ENCODE measurements around the gene CNTNAP5.
A peak's percentile ranks its signal among the peaks of the same experiment; 100 is the strongest.

Gene CNTNAP5

GRCh38 chr2:124325667-124326440, 300.8 kb downstream of the CNTNAP5 start:
- TF ChIP-seq POLR2A (IDR thresholded peaks at IDR 0.05; ENCODE audit: extremely low read depth, insufficient read length) (no peak), CTCF (IDR thresholded peaks at IDR 0.05; ENCODE audit: low read depth, low read length) (peak; percentile 30)
- peak; percentile 19 for DNase-seq (ENCODE audit: low read depth)
- H3K4me3 ChIP-seq (ENCODE audit: low read depth, low read length) = no peak overlapping the region

DNA sequence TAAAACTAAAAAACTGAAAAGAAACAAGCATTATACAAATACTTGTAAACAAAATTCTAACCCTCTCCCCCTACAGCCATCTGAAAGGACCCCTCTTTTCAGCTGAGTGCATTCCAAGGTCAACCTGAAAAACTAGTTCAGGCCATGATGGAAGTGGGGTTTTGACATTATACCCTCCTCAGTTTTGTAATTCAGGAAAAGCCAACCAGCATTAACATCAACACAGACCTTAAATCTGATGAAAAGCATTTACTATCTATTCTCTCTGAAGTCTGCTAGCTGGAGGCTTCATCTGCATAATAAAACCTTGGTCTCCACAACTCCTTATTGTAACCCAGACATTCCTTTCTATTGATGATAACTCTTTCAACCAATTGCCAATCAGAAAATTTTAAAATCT, 302.2 kb downstream of the CNTNAP5 start:
- no peak for DNase-seq (ENCODE audit: low read depth)
- H3K4me3 ChIP-seq (ENCODE audit: low read depth, low read length) = no peak overlapping the region
- TF ChIP-seq CTCF (IDR thresholded peaks at IDR 0.05; ENCODE audit: low read depth, low read length) (no peak), MYC (IDR thresholded peaks at IDR 0.05; ENCODE audit: low read depth, low read length) (no peak), MAX (IDR thresholded peaks at IDR 0.05; ENCODE audit: low read depth, low read length) (no peak), POLR2A (IDR thresholded peaks at IDR 0.05; ENCODE audit: extremely low read depth, insufficient read length) (no peak)

DNA sequence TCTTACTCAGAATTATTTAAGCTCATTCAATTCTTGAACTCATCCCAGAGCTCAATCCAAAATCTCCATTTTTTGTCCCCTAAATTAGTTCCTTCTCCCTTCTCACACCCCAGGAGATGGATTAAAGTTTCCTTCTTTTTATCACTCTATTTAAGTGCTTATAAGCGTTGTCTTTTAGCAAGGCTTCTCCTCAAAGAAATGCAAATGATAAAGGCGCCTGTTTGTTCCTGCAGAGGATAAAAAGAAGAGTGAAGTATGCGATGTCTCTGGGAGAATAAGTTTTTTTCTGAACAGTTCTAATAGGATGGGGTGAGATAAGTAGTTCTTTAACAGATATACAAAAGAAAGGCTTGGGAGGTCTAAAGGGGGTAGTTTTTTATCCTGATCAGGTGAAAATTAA, 303.3 kb downstream of the CNTNAP5 start:
- DNase-seq (ENCODE audit: low read depth) = no peak
- H3K4me3 ChIP-seq (ENCODE audit: low read depth, low read length) = no peak overlapping the region
- no peak for TF ChIP-seq MYC (IDR thresholded peaks at IDR 0.05; ENCODE audit: low read depth, low read length)
- TF ChIP-seq CTCF (IDR thresholded peaks at IDR 0.05; ENCODE audit: low read depth, low read length) = no peak
- no peak for TF ChIP-seq POLR2A (IDR thresholded peaks at IDR 0.05; ENCODE audit: extremely low read depth, insufficient read length)
- no peak for TF ChIP-seq MAX (IDR thresholded peaks at IDR 0.05; ENCODE audit: low read depth, low read length)

- TF ChIP-seq POLR2A (IDR thresholded peaks at IDR 0.05; ENCODE audit: extremely low read depth, insufficient read length) = no peak
- no peak overlapping the region for H3K4me3 ChIP-seq (ENCODE audit: low read depth, low read length)
- DNase-seq (ENCODE audit: low read depth) = no peak
Measured at GRCh38 chr2:124333784-124334183, 308.7 kb downstream of the CNTNAP5 start.

DNA sequence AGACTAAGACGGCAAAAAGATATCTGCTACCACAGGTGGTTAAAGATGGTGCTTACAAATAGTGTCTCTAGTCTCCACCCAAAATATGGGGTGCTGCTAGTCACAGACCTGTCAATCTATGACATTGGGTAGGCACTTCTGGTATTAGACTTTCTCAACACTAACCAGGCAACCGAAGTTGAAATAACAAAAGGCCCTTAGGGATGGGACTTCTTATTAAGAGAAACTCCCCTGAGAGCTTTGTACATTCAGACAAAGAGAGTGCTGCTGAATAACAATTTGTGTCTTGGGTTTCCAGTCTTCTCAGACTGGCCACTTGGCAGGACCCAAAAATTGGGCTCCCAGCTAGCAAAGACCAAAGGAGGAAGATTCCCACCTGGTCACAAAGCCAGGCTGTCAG, 310.0 kb downstream of the CNTNAP5 start:
- H3K4me3 ChIP-seq (ENCODE audit: low read depth, low read length) = no peak overlapping the region
- DNase-seq (ENCODE audit: low read depth) = no peak
- no peak for TF ChIP-seq CTCF (IDR thresholded peaks at IDR 0.05; ENCODE audit: low read depth, low read length)
- TF ChIP-seq MYC (IDR thresholded peaks at IDR 0.05; ENCODE audit: low read depth, low read length) = no peak
- TF ChIP-seq MAX (IDR thresholded peaks at IDR 0.05; ENCODE audit: low read depth, low read length) = no peak
- TF ChIP-seq POLR2A (IDR thresholded peaks at IDR 0.05; ENCODE audit: extremely low read depth, insufficient read length) = no peak

GRCh38 chr2:124339709-124340108, 314.6 kb downstream of the CNTNAP5 start:
- H3K4me3 ChIP-seq (ENCODE audit: low read depth, low read length) = no peak overlapping the region
- TF ChIP-seq CTCF (IDR thresholded peaks at IDR 0.05; ENCODE audit: low read depth, low read length) (no peak), MYC (IDR thresholded peaks at IDR 0.05; ENCODE audit: low read depth, low read length) (no peak), POLR2A (IDR thresholded peaks at IDR 0.05; ENCODE audit: extremely low read depth, insufficient read length) (no peak), MAX (IDR thresholded peaks at IDR 0.05; ENCODE audit: low read depth, low read length) (no peak)
- no peak for DNase-seq (ENCODE audit: low read depth)
